ENCODE results near the gene CCDC40. TPM values are rescaled to one million over a fixed set of nuclear protein-coding genes. Genes with fewer than 3 reads are reported as not detected.

CCDC40 gene
- total RNA-seq, 1 experiment from 2014 or later = 14.2 TPM

- H3K27ac ChIP-seq = no peak overlapping the region
- H3K9me3 ChIP-seq (ENCODE audit: insufficient read depth, low read depth) = no peaks in the 10 kb centered on the region
- no peaks in the 10 kb centered on the region for H3K79me2 ChIP-seq (ENCODE audit: low read depth)
- no peak for TF ChIP-seq CTCF (conservative IDR thresholded peaks at IDR 0.05)
- TF ChIP-seq EZH2 (IDR thresholded peaks at IDR 0.05; ENCODE audit: low read depth) = no peak
- H3K4me3 ChIP-seq = no peak overlapping the region
- no peak for DNase-seq
- H3K4me2 ChIP-seq = no peak overlapping the region
- H3K9me2 ChIP-seq (ENCODE audit: insufficient read depth) = no peaks in the 10 kb centered on the region
- no peaks in the 10 kb centered on the region for H4K20me1 ChIP-seq (ENCODE audit: insufficient read depth)
- H3F3A ChIP-seq (ENCODE audit: insufficient read depth, low read depth) = no peaks in the 10 kb centered on the region
- BruUV-seq (replicated peaks) = no TSS peak
- intact Hi-C loops (cut with micrococcal nuclease; ENCODE audit: unreplicated experiment) = no loop called here
- POLR2A ChIA-PET (ENCODE audit: unreplicated experiment) = no interaction called here
- no peak overlapping the region for H2AFZ ChIP-seq
- no peaks in the 10 kb centered on the region for H3K36me3 ChIP-seq (ENCODE audit: low read depth)
- no peaks in the 10 kb centered on the region for H3K27me3 ChIP-seq (ENCODE audit: insufficient read depth, low read depth)
- H3K4me1 ChIP-seq (replicated peaks; ENCODE audit: insufficient read depth) = no peaks in the 10 kb centered on the region
- CTCF ChIA-PET = no interaction called here
Measured at GRCh38 chr17:80049986-80050385, 13.5 kb downstream of the CCDC40 start.

DNA sequence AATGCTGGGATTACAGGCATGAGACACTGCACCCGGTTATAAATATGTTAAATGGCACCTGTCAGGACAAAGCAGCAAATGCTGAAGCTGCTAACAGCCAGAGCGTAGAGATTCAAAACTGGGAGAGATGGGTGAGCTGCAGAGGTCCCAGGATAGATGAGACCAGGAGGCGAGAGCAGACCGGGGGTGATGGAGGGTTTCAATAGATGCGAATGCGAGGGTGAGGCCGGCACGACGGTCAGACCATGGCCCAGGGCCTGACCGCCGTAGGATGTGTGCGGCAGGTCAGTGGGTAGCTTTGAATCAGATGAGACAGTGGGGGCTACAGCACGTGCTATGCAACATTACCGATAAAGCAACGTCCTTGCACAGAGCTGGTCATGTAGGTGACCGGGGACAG, 14.3 kb downstream of the CCDC40 start:
- Histone ChIP-seq H3K9me3 (ENCODE audit: insufficient read depth, low read depth) (no peaks in the 10 kb centered on the region), H3K79me2 (ENCODE audit: low read depth) (no peaks in the 10 kb centered on the region), H3K9me2 (ENCODE audit: insufficient read depth) (no peaks in the 10 kb centered on the region), H3K4me2 (no peak overlapping the region), H4K20me1 (ENCODE audit: insufficient read depth) (no peaks in the 10 kb centered on the region), H3K36me3 (ENCODE audit: low read depth) (no peaks in the 10 kb centered on the region), H3K4me1 (replicated peaks; ENCODE audit: insufficient read depth) (no peaks in the 10 kb centered on the region), H3F3A (ENCODE audit: insufficient read depth, low read depth) (no peaks in the 10 kb centered on the region), H3K4me3 (no peak overlapping the region), H3K27me3 (ENCODE audit: insufficient read depth, low read depth) (no peaks in the 10 kb centered on the region), H2AFZ (no peak overlapping the region), H3K27ac (no peak overlapping the region)
- intact Hi-C loops (cut with micrococcal nuclease; ENCODE audit: unreplicated experiment) = no loop called here
- no TSS peak for BruUV-seq (replicated peaks)
- TF ChIP-seq EZH2 (IDR thresholded peaks at IDR 0.05; ENCODE audit: low read depth) (no peak), CTCF (conservative IDR thresholded peaks at IDR 0.05) (no peak)
- ChIA-PET CTCF (no interaction called here), POLR2A (ENCODE audit: unreplicated experiment) (no interaction called here)
- DNase-seq = no peak

DNA sequence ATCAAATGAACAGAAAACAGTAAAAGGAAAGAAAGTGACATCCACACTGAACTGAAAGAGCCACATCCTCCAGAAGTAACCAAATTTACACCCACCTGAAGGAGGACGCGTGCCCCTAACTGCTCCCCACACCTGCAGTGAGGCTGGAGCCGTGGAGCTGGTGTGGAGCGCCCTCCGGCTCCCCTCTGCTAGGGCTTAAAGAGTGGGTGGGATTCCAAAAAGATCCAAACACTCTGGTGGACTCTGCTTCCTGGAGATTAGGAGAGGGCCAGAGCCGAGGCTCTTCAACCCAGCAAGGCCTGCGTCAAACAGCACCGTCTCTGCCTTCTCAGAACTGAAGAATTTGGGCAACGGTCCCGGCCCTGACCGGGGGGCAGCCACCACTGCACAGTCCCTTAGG, 15.2 kb downstream of the CCDC40 start:
- no peaks in the 10 kb centered on the region for H3K4me1 ChIP-seq (replicated peaks; ENCODE audit: insufficient read depth)
- intact Hi-C loops (cut with micrococcal nuclease; ENCODE audit: unreplicated experiment) = no loop called here
- no peak overlapping the region for H3K4me3 ChIP-seq
- H3K79me2 ChIP-seq (ENCODE audit: low read depth) = no peaks in the 10 kb centered on the region
- no peaks in the 10 kb centered on the region for H3K9me3 ChIP-seq (ENCODE audit: insufficient read depth, low read depth)
- DNase-seq = no peak
- no peaks in the 10 kb centered on the region for H3K27me3 ChIP-seq (ENCODE audit: insufficient read depth, low read depth)
- no peak for TF ChIP-seq CTCF (conservative IDR thresholded peaks at IDR 0.05)
- no peak for TF ChIP-seq EZH2 (IDR thresholded peaks at IDR 0.05; ENCODE audit: low read depth)
- H3F3A ChIP-seq (ENCODE audit: insufficient read depth, low read depth) = no peaks in the 10 kb centered on the region
- CTCF ChIA-PET = interaction anchor here (0.8 kb wide), 1 partner anchor 31 kb away, joined by 5 read pairs; no protein-coding TSS in a partner anchor
- POLR2A ChIA-PET (ENCODE audit: unreplicated experiment) = no interaction called here
- H3K9me2 ChIP-seq (ENCODE audit: insufficient read depth) = no peaks in the 10 kb centered on the region
- H3K36me3 ChIP-seq (ENCODE audit: low read depth) = no peaks in the 10 kb centered on the region
- BruUV-seq (replicated peaks) = no TSS peak
- no peak overlapping the region for H3K27ac ChIP-seq
- H3K4me2 ChIP-seq = no peak overlapping the region
- no peak overlapping the region for H2AFZ ChIP-seq
- H4K20me1 ChIP-seq (ENCODE audit: insufficient read depth) = no peaks in the 10 kb centered on the region
